Caco-2 (cell line): ENCODE measurements around the gene RPS6KC1. TPM values are rescaled to one million over a fixed set of nuclear protein-coding genes. Genes with fewer than 3 reads are reported as not detected.

Experiments used
- BruUV-seq: library from RNA; stranded (reverse); fragments of 400-500 nt; replicated peaks from 2 replicates; lab custom pipeline; 2021; lab: Mats Ljungman, UMichigan
- CTCF ChIA-PET: fragments of 300-600 bp; sonication (Branson Sonifier 250); formaldehyde crosslinking; loops from one replicate; lab custom pipeline; 2022; ENCODE audit warnings: antibody characterized with exemption; lab: Charles Lee
- POLR2A ChIA-PET: fragments of 300-600 bp; sonication (Branson Sonifier 250); formaldehyde crosslinking; loops from one replicate; lab custom pipeline; 2022; ENCODE audit warnings: antibody characterized with exemption; lab: Charles Lee
- DNase-seq, 2 experiments: peaks; one replicate each; pipeline versions ENCODE4 v3.0.0 to v3.0.0-alpha.2; 2020 to 2022
- H3K27me3 ChIP-seq: replicated peaks from 2 replicates; pipeline ENCODE4 v1.6.0; 2011; ENCODE audit warnings: low read length; ENCODE audit not compliant: control insufficient read depth, insufficient read depth
- H3K36me3 ChIP-seq: 2 replicates; pipeline ENCODE4 v1.5.1; 2011; ENCODE audit warnings: low read length; ENCODE audit not compliant: control insufficient read depth, insufficient read depth
- H3K4me1 ChIP-seq: fragments of 250-450 bp; sonication (Bioruptor Pico); 2 replicates; pipeline ENCODE4 v1.5.1; 2020; ENCODE audit warnings: mild to moderate bottlenecking
- H3K4me3 ChIP-seq: 2 replicates; pipeline ENCODE4 v1.5.1; 2011; ENCODE audit warnings: low read depth, mild to moderate bottlenecking, control low read depth, low read length
- H3K9me3 ChIP-seq: fragments of 250-450 bp; sonication (Bioruptor Pico); 2 replicates; pipeline ENCODE4 v1.5.1; 2020; ENCODE audit warnings: mild to moderate bottlenecking, moderate library complexity
- H3K27ac Mint-ChIP-seq: one replicate; pipeline ENCODE4 v1.8.0; 2022; ENCODE audit warnings: mixed read lengths; ENCODE audit not compliant: unreplicated experiment
- H3K27me3 Mint-ChIP-seq: one replicate; pipeline ENCODE4 v1.8.0; 2022; ENCODE audit warnings: mixed read lengths; ENCODE audit not compliant: insufficient read depth, unreplicated experiment
- H3K36me3 Mint-ChIP-seq: one replicate; pipeline ENCODE4 v1.8.0; 2022; ENCODE audit warnings: mild to moderate bottlenecking, mixed read lengths; ENCODE audit not compliant: insufficient read depth, unreplicated experiment
- H3K4me1 Mint-ChIP-seq: one replicate; pipeline ENCODE4 v1.8.0; 2022; ENCODE audit warnings: low read depth, mixed read lengths; ENCODE audit not compliant: unreplicated experiment
- H3K4me3 Mint-ChIP-seq: one replicate; pipeline ENCODE4 v1.8.0; 2022; ENCODE audit warnings: mild to moderate bottlenecking, moderate library complexity, mixed read lengths; ENCODE audit not compliant: unreplicated experiment
- H3K9me3 Mint-ChIP-seq: one replicate; pipeline ENCODE4 v1.8.0; 2022; ENCODE audit warnings: mixed read lengths; ENCODE audit not compliant: unreplicated experiment
- CTCF ChIP-seq, 2 experiments: fragments of 200-600 bp in 1 of 2; IDR thresholded peaks; 1 replicate in 1 of 2; 2 replicates in 1 of 2; pipeline versions ENCODE4 v1.5.1 to v1.8.0; 2011 to 2022; ENCODE audit warnings: antibody characterized with exemption in 1 of 2, control low read depth in 1 of 2, inconsistent platforms in 1 of 2, low read depth in 1 of 2, low read length in 1 of 2, mild to moderate bottlenecking in 1 of 2, moderate library complexity in 1 of 2; ENCODE audit not compliant: insufficient read depth in 1 of 2, severe bottlenecking in 1 of 2, unreplicated experiment in 1 of 2
- intact Hi-C: fragments of 100-400 bp; cut with micrococcal nuclease; formaldehyde crosslinking; loops from one replicate; pipeline ENCODE4 v1.10.0; 2022; ENCODE audit not compliant: unreplicated experiment
- total RNA-seq: library from RNA; stranded (reverse); gene quantifications from 2 replicates; pipeline ENCODE4 v1.2.3, GENCODE V29; 2022

Gene RPS6KC1
- total RNA-seq, 1 experiment from 2014 or later, result 16.4 TPM

DNA sequence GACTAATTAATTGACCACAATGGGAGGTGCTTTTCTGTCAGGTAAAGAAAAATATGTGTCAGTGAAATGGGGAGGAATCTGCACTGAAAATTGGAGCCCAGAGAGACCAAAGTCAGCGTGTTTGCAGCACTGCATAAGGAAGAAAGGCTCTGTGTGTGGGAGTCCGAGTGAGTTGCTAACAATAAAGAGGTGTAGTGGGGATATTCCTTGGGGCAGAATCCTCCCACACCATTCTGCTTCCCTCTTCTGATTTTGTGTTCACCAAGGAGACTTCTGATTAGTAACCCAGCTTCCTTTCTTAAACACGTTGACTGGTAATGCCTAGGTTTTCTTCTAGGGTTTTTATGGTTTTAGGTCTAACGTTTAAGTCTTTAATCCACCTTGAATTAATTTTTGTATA lies 240.5 kb downstream of the RPS6KC1 start:
- no peak overlapping the region for H3K4me3 ChIP-seq
- BruUV-seq, result no TSS peak
- peaks cover 21% of the 10 kb centered on the region for H3K9me3 Mint-ChIP-seq
- ChIA-PET POLR2A (no interaction called here), CTCF (no interaction called here)
- no peak for DNase-seq
- H3K36me3 Mint-ChIP-seq, result no peaks in the 10 kb centered on the region
- intact Hi-C loops, result no loop called here
- peaks cover 12% of the 10 kb centered on the region for H3K4me1 ChIP-seq
- no peak for TF ChIP-seq CTCF (IDR thresholded peaks at IDR 0.05; ENCODE audit: insufficient read depth in 1 of 2, low read depth in 1 of 2, low read length in 1 of 2, severe bottlenecking in 1 of 2, unreplicated experiment in 1 of 2)
- no peak overlapping the region for H3K4me3 Mint-ChIP-seq
- H3K4me1 Mint-ChIP-seq, result peaks cover 15% of the 10 kb centered on the region
- no peaks in the 10 kb centered on the region for H3K27me3 ChIP-seq
- H3K27me3 Mint-ChIP-seq, result no peaks in the 10 kb centered on the region
- H3K9me3 ChIP-seq, result no peaks in the 10 kb centered on the region
- no peaks in the 10 kb centered on the region for H3K36me3 ChIP-seq
- no peak overlapping the region for H3K27ac Mint-ChIP-seq

GRCh38 chr1:213292614-213293013 lies 241.6 kb downstream of the RPS6KC1 start:
- H3K27ac Mint-ChIP-seq, result no peak overlapping the region
- no TSS peak for BruUV-seq
- no peaks in the 10 kb centered on the region for H3K36me3 Mint-ChIP-seq
- no peak for DNase-seq
- ChIA-PET CTCF (no interaction called here), POLR2A (no interaction called here)
- Histone ChIP-seq H3K36me3 (no peaks in the 10 kb centered on the region), H3K4me1 (peaks cover 15% of the 10 kb centered on the region), H3K27me3 (no peaks in the 10 kb centered on the region), H3K9me3 (no peaks in the 10 kb centered on the region), H3K4me3 (no peak overlapping the region)
- peaks cover 13% of the 10 kb centered on the region for H3K4me1 Mint-ChIP-seq
- TF ChIP-seq CTCF (IDR thresholded peaks at IDR 0.05; ENCODE audit: insufficient read depth in 1 of 2, low read depth in 1 of 2, low read length in 1 of 2, severe bottlenecking in 1 of 2, unreplicated experiment in 1 of 2), result no peak
- H3K9me3 Mint-ChIP-seq, result peaks cover 26% of the 10 kb centered on the region
- no peaks in the 10 kb centered on the region for H3K27me3 Mint-ChIP-seq
- intact Hi-C loops, result no loop called here
- H3K4me3 Mint-ChIP-seq, result no peak overlapping the region

- H3K9me3 ChIP-seq, result peaks cover 4% of the 10 kb centered on the region; the same call in 1 of the 2 replicates
- Mint-ChIP-seq H3K36me3 (peaks cover 6% of the 10 kb centered on the region), H3K4me1 (no peaks in the 10 kb centered on the region), H3K9me3 (peaks cover 26% of the 10 kb centered on the region), H3K4me3 (no peak overlapping the region), H3K27ac (no peak overlapping the region), H3K27me3 (no peaks in the 10 kb centered on the region)
- TF ChIP-seq CTCF (IDR thresholded peaks at IDR 0.05; ENCODE audit: insufficient read depth in 1 of 2, low read depth in 1 of 2, low read length in 1 of 2, severe bottlenecking in 1 of 2, unreplicated experiment in 1 of 2), result no peak
- no peaks in the 10 kb centered on the region for H3K27me3 ChIP-seq
- no peaks in the 10 kb centered on the region for H3K36me3 ChIP-seq
- POLR2A ChIA-PET, result no interaction called here
- peaks cover 4% of the 10 kb centered on the region; the same call in 1 of the 2 replicates for H3K4me1 ChIP-seq
- DNase-seq, result no peak
- intact Hi-C loops, result no loop called here
- H3K4me3 ChIP-seq, result no peak overlapping the region
- CTCF ChIA-PET, result no interaction called here
- BruUV-seq, result no TSS peak
Measured at GRCh38 chr1:213295860-213296259, 244.8 kb downstream of the RPS6KC1 start.
